HepG2 (cell line): Measurements from ENCODE around the gene AANAT. TPM values are rescaled to one million over a fixed set of nuclear protein-coding genes. Genes with fewer than 3 reads are reported as not detected.

Experiments
- AHR ChIP-seq: IDR thresholded peaks from 2 replicates; pipeline ENCODE4 v1.6.1; 2018; ENCODE audit warnings: missing genetic modification reagents, missing compliant biosample characterization
- ATF7-NPFF ChIP-seq: sonication (generic); formaldehyde crosslinking; IDR thresholded peaks from 2 replicates; pipeline ENCODE4 v1.8.1; 2023; ENCODE audit warnings: mild to moderate bottlenecking, low read depth, missing genetic modification reagents, moderate library complexity
- BCL3 ChIP-seq: sonication (generic); formaldehyde crosslinking; IDR thresholded peaks from 2 replicates; pipeline ENCODE4 v1.5.1; 2020; ENCODE audit warnings: mild to moderate bottlenecking, missing genetic modification reagents, moderate library complexity
- ETV5 ChIP-seq: IDR thresholded peaks from 2 replicates; pipeline ENCODE4 v1.6.1; 2018; ENCODE audit warnings: missing biosample characterization, missing genetic modification reagents, inconsistent platforms, borderline replicate concordance
- FOXA1 ChIP-seq, 2 experiments: fragments of 450-650 bp in 1 of 2; sonication (generic) in 1 of 2; formaldehyde crosslinking in 1 of 2; IDR thresholded peaks; 2 replicates each; pipeline versions ENCODE4 v1.4.0 to v1.6.1; 2016 to 2020; ENCODE audit warnings: missing genetic modification reagents in 1 of 2
- HDAC2 ChIP-seq: sonication (generic); formaldehyde crosslinking; IDR thresholded peaks from 2 replicates; pipeline ENCODE4 v1.4.0; 2020; ENCODE audit warnings: missing genetic modification reagents
- HES4 ChIP-seq: sonication (generic); formaldehyde crosslinking; IDR thresholded peaks from 2 replicates; pipeline ENCODE4 v1.9.0; 2021; ENCODE audit warnings: mild to moderate bottlenecking, missing genetic modification reagents, borderline replicate concordance
- IRF9 ChIP-seq: sonication (generic); formaldehyde crosslinking; IDR thresholded peaks from 2 replicates; pipeline ENCODE4 v1.8.0; 2022; ENCODE audit warnings: missing genetic modification reagents, mild to moderate bottlenecking, borderline replicate concordance
- ISX ChIP-seq: sonication (generic); formaldehyde crosslinking; conservative IDR thresholded peaks from 2 replicates; pipeline ENCODE4 v1.5.0; 2020; ENCODE audit warnings: missing genetic modification reagents
- KAT8 ChIP-seq: IDR thresholded peaks from 2 replicates; pipeline ENCODE4 v1.6.1; 2016; ENCODE audit warnings: missing genetic modification reagents, missing compliant biosample characterization
- KLF16 ChIP-seq, 2 experiments: sonication (generic) in 1 of 2; formaldehyde crosslinking in 1 of 2; IDR thresholded peaks; 2 replicates each; pipeline versions ENCODE4 v1.6.1 to v1.8.0; 2016 to 2023; ENCODE audit warnings: missing genetic modification reagents in 2 of 2, missing compliant biosample characterization in 1 of 2
- NCOA5 ChIP-seq: sonication (generic); formaldehyde crosslinking; IDR thresholded peaks from 2 replicates; pipeline ENCODE4 v1.4.0; 2020; ENCODE audit warnings: missing genetic modification reagents
- NFIC ChIP-seq: IDR thresholded peaks from 2 replicates; pipeline ENCODE4 v1.6.1; 2012; ENCODE audit warnings: mild to moderate bottlenecking, low read length, inconsistent platforms
- PATZ1 ChIP-seq: sonication (generic); formaldehyde crosslinking; IDR thresholded peaks from 2 replicates; pipeline ENCODE4 v1.4.0; 2020; ENCODE audit warnings: missing genetic modification reagents
- PAX8 ChIP-seq: sonication (generic); formaldehyde crosslinking; IDR thresholded peaks from 2 replicates; pipeline ENCODE4 v1.8.0; 2022; ENCODE audit warnings: mild to moderate bottlenecking, missing genetic modification reagents, borderline replicate concordance
- PCBP1 ChIP-seq: fragments of 200-400 bp; formaldehyde crosslinking; IDR thresholded peaks from 2 replicates; pipeline ENCODE4 v1.6.1; 2017; ENCODE audit warnings: mild to moderate bottlenecking, low read depth, low read length, borderline replicate concordance
- PHF8 ChIP-seq: sonication (generic); formaldehyde crosslinking; IDR thresholded peaks from 2 replicates; pipeline ENCODE4 v1.5.0; 2020; ENCODE audit warnings: missing genetic modification reagents
- RARG ChIP-seq: sonication (generic); formaldehyde crosslinking; IDR thresholded peaks from 2 replicates; pipeline ENCODE4 v1.4.0; 2020; ENCODE audit warnings: low read depth, mild to moderate bottlenecking, missing genetic modification reagents
- SCMH1 ChIP-seq: sonication (generic); formaldehyde crosslinking; IDR thresholded peaks from 2 replicates; pipeline ENCODE4 v1.9.0; 2021; ENCODE audit warnings: missing genetic modification reagents, mild to moderate bottlenecking, borderline replicate concordance
- ZKSCAN8 ChIP-seq: IDR thresholded peaks from 2 replicates; pipeline ENCODE4 v1.6.1; 2016; ENCODE audit warnings: borderline replicate concordance, missing genetic modification reagents, missing compliant biosample characterization
- ZNF430 ChIP-seq: sonication (generic); formaldehyde crosslinking; IDR thresholded peaks from 2 replicates; pipeline ENCODE4 v1.9.0; 2021; ENCODE audit warnings: mild to moderate bottlenecking, missing genetic modification reagents
- ZNF451 ChIP-seq: sonication (generic); formaldehyde crosslinking; IDR thresholded peaks from 2 replicates; pipeline ENCODE4 v1.5.0; 2020; ENCODE audit warnings: mild to moderate bottlenecking, missing genetic modification reagents
- ZNF503 ChIP-seq: sonication (generic); formaldehyde crosslinking; IDR thresholded peaks from 2 replicates; pipeline ENCODE4 v1.4.0; 2020; ENCODE audit warnings: missing genetic modification reagents
- ZNF550 ChIP-seq: sonication (generic); formaldehyde crosslinking; IDR thresholded peaks from 2 replicates; pipeline ENCODE4 v1.4.0; 2020; ENCODE audit warnings: mild to moderate bottlenecking, missing genetic modification reagents, borderline replicate concordance
- ZNF598 ChIP-seq: sonication (generic); formaldehyde crosslinking; IDR thresholded peaks from 2 replicates; pipeline ENCODE4 v1.5.1; 2020; ENCODE audit warnings: mild to moderate bottlenecking, missing genetic modification reagents, borderline replicate concordance
- ZSCAN22 ChIP-seq: sonication (generic); formaldehyde crosslinking; IDR thresholded peaks from 2 replicates; pipeline ENCODE4 v1.4.0; 2020; ENCODE audit warnings: mild to moderate bottlenecking, missing genetic modification reagents
- polyA plus RNA-seq, 8 experiments: library from polyadenylated mRNA; depleted of rRNA in 3 of 8; stranded (reverse) in 7 of 8; unstranded in 1 of 8; fragments of >200 nt; fragmentation: Illumina TruSeq in 4 of 8; extraction: Trizol in 4 of 8; gene quantifications; 2 replicates each; pipeline versions ENCODE4 v1.2.1 to v1.2.3, GENCODE V29; 2011 to 2016; ENCODE audit warnings: low read depth in 4 of 8, missing spikeins in 1 of 8, mixed read lengths in 1 of 8; ENCODE audit not compliant: insufficient read depth in 1 of 8
- total RNA-seq, 5 experiments: library from RNA; depleted of rRNA; stranded (reverse); fragments of >200 nt; fragmentation: Illumina TruSeq; extraction: Trizol; gene quantifications; 2 replicates each; pipeline ENCODE4 v1.2.3, GENCODE V29; 2016; ENCODE audit warnings: low read depth in 1 of 5

The AANAT gene
- total and polyA plus RNA-seq, 2 of the 13 experiments (the other 11 are each of a cell fraction or from before 2014, with no cell fraction given), result 0.07 TPM; not detected in 1

- TF ChIP-seq BCL3 (CRISPR knock-in tag) (no peak), SCMH1 (CRISPR knock-in tag) (no peak), HDAC2 (CRISPR knock-in tag) (peak; percentile 95), ISX (CRISPR knock-in tag) (no peak), ZNF430 (0 out of 2 replicates have a peak, but pooled peaks have one; percentile 67), ETV5 (CRISPR knock-in tag) (peak; percentile 86), FOXA1 (IDR thresholded peaks at IDR 0.05) (peak; percentile 72), FOXA1 (CRISPR knock-in tag; IDR thresholded peaks at IDR 0.05) (peak; percentile 98), RARG (CRISPR knock-in tag) (no peak), NCOA5 (no peak), IRF9 (CRISPR knock-in tag) (peak; percentile 76; the same call in 1 of the 2 replicates), ZKSCAN8 (CRISPR knock-in tag) (peak; percentile 73; the same call in 1 of the 2 replicates), KLF16 (CRISPR knock-in tag; IDR thresholded peaks at IDR 0.05) (peak in 1 of 2 experiments; percentile 89; a peak in 2 of 4 replicates), PAX8 (no peak), ATF7-NPFF (peak; percentile 74; the same call in 1 of the 2 replicates), HES4 (CRISPR knock-in tag) (no peak), AHR (CRISPR knock-in tag) (no peak), PCBP1 (no peak), ZSCAN22 (CRISPR knock-in tag) (no peak), PATZ1 (CRISPR knock-in tag) (peak; percentile 100), PHF8 (no peak; the same call in 1 of the 2 replicates), ZNF503 (CRISPR knock-in tag) (peak; percentile 83; the same call in 1 of the 2 replicates), KAT8 (peak; percentile 84), ZNF598 (no peak), ZNF550 (CRISPR knock-in tag) (no peak), NFIC (0 out of 2 replicates have a peak, but pooled peaks have one; percentile 72), ZNF451 (CRISPR knock-in tag) (no peak)
Measured at GRCh38 chr17:76499267-76499667, 31.9 kb downstream of the AANAT start (continued).
